HG03571 (cell line): ENCODE results near the gene LLGL1.

Source experiments
- ATAC-seq: cut with Tn5 transposase; IDR thresholded peaks from one replicate; pipeline ENCODE4 v1.9.1; 2021; ENCODE audit not compliant: unreplicated experiment

The LLGL1 gene

DNA sequence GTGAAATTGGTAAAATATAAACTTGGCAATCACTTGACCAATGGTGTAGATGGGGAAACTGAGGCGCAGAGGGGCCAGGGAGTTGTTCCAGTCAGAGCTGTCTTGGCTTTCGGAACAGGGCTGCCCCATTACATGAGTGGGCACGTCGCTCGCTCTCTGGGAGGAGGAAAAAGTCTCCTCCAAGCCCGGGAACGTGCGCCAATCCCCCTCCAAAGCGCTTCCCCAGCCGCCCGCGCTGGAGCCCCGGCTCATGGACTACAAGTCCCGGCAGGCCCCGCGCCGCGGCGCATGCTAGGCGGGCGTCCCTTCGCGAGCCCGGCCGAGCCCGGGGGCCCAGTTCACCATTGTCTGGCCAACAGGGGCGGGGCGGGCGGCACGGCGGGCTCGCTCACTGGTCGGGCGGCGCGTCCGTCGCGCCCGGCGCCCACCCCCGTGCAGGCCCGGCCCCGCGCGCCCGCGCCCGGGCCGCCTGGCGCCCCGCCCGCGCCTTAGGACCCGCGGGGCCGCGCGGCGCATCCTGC, at the start of gene LLGL1:
Gene LLGL1 (plus strand): TSS at position 515 of the 521 bp plus-strand sequence. CDS start 48 bp downstream, outside the sequence.
- ATAC-seq, result peak; percentile 75

DNA sequence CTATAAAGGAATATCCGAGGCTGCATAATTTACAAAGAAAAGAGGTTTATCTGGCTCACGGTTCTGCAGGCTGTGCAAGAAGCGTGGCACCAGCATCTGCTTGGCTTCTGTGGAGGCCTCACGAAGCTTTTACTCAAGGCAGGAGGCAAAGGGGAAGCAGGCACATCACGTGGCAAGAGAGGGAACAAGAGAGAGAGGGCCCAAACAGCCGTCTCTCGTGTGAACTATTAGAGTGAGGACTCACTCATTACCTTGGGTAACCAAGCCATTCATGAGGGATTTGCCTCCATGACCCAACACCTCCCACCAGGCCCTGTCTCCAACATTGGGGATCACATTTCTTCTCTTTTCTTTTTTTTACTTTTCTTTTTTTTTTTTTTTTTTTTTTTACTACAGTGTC, 49.3 kb upstream of the LLGL1 start:
- no peak for ATAC-seq

DNA sequence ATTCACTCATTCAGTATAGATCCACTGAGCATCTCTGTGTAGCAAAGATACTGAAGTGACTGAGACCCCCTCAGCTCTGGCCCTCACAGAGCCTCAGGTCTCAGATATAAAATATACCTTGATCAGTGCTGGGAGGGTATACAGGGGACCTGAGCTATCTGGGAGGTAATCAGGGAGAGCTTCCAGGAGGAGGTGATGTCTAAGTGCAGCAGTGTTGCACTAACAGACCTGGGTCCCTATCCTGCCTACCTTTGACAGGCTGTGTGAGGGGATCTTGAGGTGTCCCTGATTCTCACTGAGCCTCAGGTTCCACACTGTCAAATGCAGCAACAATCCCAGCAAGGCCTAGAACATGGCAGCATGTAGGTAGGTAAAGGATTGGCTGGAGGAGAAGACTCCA, 48.3 kb upstream of the LLGL1 start:
- no peak for ATAC-seq

DNA sequence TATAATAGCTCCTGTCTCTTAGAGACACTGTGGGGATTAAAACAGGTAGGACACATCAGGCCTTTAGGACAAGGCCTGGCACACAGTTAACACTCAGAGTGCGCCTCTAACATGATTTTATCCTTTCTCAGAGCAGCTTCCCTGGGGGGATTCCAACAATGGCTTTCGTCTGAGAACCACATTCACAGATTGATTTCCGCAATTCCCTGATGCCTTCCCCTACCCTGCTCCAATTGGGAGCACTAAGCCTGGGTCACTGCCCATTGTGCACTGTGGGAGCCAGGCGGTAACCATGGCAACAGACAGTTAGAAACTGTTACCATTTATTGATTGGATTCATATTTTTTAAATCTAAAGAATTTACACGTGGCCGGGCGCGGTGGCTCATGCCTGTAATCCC, 47.7 kb upstream of the LLGL1 start:
- no peak for ATAC-seq

DNA sequence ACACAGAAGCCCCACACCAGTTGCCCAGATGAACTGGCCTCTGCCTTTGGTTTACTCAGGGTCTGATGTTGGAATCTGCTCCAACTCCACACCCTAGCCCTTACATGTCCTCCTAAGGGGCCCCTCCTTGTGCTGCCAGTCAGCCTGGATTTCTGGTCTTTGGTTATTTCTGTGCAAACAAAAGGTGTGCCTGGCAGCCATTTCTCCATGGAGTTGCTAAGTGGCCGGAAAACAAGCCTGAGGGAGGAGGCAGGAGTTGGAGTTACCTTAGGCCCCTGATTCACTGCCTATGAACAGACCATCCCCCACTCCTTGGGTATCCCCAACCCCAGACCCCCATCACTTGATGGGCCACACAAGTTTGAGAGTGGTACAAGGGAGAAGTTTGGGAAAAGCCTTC, 46.2 kb upstream of the LLGL1 start:
- ATAC-seq, result no peak

DNA sequence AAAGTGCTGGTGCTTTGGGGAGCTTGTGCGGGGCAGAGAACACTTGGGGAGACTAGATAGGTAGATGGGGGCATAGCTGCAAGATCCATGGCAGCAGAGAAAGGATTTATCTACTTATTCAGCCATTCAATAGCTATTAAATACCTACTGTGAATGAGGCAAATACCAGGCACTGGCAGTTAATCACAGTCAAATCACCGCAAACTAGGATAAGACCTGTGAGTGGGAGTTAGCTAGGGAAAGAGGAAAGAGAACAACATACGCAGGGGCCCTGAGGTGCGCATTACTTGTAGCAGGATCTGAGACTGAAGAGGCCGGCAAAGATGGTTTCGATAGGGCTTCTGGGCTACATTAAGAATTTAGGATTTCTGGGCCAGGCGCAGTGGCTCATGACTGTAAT, 45.6 kb upstream of the LLGL1 start:
- ATAC-seq, result no peak

DNA sequence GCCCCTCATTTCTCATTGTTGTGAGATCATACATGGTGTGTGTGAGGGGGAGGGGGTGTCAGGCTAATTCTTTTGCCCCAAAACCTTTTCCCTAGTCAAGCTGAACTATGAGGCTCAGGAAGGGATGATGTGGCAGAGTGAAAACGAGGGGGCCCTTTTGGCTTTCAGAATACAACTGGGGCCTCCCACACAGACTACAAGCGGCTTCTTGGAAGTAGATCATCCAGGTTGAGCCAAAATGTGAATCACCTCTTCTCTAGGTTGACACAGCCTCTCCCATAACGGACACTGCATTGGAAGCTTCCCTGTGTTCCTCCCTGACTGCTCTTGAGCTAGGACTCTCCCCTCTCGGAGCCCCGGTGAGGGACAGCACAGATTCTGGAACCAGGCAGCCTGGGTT, 44.1 kb upstream of the LLGL1 start:
- no peak for ATAC-seq

DNA sequence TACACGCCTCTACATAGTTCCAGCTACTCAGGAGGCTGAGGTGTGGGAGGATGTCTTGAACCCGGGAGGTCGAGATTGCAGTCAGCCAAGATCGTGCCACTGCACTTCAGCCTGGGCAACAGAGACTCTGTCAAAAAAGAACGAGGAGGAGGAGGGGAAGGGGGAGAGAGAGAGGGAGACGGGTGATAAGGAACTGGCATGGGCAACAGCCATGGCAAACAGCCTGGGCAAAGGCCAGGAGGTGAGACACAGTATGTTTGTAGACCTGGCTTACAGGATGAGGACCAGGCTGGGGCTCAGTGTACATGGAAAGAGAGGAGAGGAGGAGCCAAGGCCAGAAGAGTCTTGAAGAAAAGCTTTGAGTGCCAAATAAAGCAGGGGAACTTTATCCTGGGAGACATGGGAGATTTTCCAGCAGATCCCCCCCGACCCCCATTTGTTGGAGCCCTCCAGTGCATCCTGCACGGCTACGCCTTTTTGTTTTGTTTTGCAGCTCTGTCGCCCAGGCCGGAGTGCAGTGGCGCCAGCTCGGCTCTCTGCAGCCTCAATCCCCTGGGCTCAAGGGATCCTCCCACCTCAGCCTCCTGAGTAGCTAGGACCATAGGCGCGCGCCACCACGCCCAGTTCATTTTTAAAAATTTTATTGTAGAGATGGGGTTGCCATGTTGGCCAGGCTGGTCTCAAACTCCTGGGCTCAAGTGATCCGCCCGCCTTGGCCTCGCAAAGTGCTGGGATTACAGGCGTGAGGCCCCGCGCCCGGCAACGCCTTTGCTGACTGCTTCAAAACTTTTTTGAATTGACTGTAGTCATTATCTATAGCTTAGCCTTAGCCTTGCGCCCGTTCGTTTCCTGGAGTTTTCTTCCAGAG, 43.1 kb upstream of the LLGL1 start:
- no peak for ATAC-seq

DNA sequence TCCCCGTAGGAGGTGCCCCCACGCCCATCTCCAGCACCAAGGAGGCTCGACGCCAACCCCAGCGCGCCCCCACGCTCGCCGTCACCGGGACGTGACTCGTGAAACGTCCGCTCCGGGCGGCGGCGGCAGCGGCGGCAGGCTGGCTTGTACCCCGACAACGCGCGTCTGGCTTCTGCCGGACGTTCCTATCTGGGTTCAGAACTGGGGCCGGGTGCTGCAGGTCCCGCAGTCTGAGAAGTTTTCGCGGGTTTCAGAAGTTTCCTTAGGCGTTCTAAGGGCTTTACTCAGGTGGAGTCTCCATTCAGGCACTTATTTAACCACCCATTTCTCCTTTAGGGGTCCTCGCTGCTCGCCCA, 42.5 kb upstream of the LLGL1 start:
- ATAC-seq, result peak; percentile 33

DNA sequence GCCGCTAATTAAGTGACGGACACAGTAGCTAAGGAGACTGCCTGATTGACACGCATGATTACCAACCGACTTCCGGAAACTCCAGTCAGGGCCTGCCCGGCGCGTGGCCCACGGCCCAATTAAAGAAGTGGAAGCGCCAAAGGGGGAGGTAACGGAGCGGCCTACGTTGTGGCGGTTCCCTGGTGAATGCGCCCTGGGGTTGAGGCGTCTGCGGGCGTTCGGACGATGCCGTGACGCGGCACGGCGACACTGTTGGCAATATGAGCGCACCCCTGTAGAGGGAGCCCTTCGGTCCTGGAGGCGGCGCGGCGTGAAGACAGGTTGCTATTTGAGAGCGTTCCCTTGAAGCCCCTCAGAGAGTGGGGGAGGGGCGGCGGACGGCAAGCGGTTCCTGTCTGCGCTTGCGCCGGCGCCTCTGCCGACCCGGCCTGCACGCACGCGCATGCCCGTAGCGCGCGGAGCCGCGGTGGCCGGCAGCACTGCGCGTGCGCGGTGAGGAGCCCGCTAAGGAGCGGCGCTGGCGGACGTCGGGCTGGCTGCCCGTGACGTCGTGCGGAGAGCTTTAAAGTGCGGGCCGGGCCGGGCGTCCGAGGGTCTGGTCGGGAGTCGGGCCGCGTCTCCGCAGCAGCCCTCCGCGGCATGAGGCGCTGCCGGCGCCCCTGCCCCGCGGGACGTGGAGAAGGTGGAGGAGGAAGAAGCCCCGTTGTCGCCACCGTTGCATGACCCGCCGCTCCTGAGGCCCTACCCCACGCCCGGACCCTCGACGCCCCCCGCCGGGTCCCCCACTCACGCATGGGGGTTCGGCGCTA, 41.9 kb upstream of the LLGL1 start, which contains the start of gene ALKBH5:
Gene ALKBH5 (plus strand): TSS at position 495 of the 809 bp plus-strand sequence. CDS start 416 bp downstream, outside the sequence.
- ATAC-seq, result peak; percentile 73

DNA sequence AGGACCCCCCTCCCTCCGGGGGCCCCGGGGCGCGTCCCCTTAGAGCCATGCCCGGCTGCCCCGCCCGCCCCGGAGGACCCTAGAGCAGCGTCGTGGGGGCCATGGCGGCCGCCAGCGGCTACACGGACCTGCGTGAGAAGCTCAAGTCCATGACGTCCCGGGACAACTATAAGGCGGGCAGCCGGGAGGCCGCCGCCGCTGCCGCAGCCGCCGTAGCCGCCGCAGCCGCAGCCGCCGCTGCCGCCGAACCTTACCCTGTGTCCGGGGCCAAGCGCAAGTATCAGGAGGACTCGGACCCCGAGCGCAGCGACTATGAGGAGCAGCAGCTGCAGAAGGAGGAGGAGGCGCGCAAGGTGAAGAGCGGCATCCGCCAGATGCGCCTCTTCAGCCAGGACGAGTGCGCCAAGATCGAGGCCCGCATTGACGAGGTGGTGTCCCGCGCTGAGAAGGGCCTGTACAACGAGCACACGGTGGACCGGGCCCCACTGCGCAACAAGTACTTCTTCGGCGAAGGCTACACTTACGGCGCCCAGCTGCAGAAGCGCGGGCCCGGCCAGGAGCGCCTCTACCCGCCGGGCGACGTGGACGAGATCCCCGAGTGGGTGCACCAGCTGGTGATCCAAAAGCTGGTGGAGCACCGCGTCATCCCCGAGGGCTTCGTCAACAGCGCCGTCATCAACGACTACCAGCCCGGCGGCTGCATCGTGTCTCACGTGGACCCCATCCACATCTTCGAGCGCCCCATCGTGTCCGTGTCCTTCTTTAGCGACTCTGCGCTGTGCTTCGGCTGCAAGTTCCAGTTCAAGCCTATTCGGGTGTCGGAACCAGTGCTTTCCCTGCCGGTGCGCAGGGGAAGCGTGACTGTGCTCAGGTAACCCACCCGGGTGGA, 41.0 kb upstream of the LLGL1 start:
- no peak for ATAC-seq

DNA sequence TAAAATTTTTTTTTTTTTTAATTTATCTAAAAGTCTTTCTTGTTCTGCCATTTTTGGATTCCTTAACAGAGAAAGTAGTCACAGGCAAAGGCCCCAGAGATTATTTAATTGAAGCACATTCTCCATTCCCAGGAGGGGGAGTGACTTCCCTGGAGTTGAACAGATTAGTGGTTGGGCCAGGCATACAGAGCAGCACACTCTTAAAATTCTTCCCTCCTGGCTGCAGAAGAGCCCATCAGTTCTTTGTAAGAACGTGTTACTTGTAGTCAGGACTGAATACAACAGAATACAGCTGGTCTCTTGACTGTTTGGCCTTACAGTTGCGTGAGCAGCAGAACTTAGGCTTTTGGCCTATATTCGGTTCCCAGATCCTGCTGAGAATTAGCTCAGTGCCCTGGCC, 40.0 kb upstream of the LLGL1 start:
- ATAC-seq, result no peak

DNA sequence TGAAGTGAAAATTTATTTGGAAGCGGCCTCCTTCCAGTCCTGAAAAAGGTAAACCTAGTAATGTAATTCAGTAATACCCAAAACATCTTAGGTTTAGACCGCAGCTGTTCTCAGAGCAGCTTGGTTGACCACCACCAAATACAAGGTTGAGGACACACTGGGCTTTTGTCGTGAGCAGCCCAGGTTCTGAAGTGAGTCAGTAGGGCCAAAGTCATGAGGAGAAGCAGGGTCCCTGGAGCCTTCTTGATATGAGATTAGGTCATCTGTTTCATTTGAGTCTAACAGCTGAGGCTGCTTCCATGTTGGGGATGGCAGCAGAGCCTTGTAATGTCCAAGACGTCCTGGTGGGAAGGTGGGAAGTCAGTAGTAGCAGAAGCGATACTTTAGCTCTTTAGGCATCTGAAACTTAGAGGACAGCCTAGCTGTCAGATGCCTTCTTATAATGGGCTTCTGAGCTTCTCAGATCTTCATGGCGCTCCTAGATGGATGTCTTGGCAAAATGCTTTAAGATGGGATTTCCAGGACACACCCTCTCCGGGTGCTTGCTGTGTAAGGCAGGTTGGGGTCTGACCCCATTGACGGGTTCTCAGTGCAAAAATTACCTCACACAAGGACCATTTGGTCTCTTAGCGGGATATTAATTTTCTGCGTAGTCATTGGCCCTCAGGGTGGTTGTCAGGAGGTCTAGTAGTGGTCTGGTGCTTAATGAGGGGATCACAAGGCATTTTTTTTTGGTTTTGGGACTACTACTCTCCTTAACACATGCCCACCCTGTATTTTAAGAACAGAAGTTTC, 39.4 kb upstream of the LLGL1 start:
- ATAC-seq, result no peak

DNA sequence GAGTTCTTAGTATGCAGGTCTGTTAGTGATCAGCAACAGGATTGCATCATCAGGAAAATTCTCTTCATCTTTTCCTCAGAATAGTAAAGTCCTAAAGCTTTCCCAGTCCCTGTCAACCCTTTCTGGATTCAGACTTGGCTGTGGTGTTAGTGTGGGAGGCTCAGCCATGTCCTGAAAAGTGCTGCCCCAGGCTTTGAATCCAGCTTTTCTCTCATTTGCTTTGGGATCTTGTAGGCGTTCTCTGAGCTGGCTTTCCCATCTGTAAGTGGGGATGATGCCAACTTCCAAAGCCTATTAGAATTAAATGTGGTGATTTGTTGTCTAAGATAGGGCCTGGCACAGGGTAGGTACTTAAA, 38.8 kb upstream of the LLGL1 start:
- ATAC-seq, result no peak

DNA sequence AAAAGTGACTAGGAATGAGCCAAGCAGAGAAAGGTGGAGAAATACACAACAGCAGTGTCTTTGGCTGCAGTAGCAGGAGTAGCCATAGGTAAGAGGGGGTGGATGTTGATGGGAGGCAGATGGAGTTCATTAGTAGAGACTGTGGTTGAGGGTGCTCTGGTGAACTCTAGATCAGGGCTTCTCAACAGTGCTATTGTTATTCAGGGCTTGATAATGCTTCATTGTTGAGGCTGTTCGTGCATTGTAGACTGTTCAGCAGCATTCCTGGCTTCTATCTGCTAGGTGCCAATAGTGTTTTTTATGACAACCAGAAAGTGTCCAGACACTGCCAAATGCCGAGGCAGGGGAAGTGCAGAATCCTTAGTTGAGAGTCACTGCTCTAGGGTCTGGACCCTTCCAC, 38.2 kb upstream of the LLGL1 start:
- no peak for ATAC-seq

DNA sequence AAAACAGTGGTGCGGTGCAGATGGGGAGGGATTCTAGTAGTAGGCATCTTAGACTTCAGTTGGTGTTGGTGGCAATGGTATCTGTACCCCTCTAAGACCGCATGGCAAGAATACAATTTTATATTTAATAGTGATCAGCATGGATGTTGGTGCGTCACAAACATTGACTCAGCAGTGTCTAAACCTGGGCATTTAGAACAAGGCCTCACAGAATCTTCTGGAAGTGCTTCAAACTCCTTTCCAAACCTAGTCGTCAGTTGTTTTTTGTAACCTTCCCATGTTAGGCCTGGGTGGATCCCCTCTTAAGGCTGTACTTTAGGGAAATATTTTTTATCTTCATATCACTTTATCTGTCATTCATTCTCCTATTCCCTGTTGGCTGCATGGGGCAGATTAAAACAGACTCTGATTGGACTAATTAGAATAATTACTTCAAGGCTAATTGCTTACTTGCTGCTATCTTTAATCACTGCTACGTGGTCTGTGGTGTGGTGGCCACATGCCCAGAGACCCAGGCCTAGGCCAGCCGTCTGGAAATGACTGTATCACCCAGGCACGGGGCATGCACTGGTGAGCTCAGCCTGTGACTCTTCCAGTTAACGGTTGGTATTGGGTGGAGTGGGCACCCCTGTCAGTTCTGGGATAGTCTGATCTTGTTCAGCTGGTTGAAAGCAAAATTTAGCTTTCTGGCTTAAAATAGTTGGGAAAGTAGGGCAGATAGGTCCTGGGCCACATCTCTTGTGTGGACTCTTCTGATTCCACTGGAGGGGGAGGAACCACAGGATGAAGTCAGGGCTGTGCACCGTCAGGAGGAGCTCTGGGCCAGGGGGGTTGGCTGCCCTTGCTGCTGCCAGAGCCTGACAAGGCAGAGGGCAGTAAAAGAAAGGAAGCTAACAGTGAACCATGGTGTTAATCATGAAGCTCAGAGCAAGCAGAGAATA, 37.3 kb upstream of the LLGL1 start:
- ATAC-seq, result no peak

DNA sequence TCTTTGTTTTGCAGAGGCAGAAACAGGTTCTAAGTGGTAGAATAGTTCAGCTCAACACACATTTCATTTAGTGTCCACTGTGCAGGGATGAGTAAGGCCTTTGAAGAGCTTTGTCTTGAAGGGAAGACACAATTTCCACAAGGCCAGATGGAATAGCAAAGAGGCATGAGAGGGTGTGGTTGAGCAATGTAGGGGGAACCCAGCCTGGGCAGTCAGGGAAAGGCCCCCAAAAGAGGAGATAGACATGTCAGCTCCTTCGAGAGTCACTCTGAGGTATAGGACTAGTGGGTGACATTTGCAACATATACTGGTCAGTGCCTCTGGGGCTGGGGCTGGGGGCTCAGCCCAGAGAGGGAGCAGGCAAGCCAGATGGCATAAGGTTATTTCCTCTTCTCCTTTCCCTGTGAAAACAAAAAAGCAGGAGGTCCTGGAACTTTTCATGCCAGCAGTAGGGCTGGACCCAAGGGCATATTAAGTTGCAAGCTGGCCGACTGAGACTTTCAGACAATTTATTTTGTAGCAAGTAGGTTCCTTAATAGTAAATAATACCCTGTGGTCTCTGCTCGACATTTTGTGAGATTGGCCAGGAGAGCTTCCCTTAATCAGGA, 34.7 kb upstream of the LLGL1 start:
- ATAC-seq, result no peak

DNA sequence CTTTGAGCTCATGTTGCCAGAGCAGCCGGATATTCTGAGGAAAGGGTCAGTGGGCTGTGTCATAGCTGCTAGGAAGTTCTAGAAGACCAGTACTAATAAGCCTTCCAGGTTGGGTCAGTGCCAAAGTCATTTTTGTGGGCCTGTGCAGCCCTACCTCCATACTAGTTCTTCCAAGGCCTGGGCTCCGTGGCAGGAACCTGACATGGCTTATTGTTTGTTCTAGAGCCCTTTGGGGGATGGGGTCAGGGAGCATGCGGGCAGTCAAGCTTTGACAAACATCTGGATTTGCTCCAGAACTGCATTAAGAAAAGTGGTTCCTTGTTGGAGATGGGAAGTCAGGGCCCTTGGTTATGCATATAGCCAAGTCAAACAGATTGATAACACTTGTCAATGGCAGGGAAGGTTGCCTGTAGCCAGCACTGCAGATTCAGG, 34.2 kb upstream of the LLGL1 start:
- ATAC-seq, result no peak

DNA sequence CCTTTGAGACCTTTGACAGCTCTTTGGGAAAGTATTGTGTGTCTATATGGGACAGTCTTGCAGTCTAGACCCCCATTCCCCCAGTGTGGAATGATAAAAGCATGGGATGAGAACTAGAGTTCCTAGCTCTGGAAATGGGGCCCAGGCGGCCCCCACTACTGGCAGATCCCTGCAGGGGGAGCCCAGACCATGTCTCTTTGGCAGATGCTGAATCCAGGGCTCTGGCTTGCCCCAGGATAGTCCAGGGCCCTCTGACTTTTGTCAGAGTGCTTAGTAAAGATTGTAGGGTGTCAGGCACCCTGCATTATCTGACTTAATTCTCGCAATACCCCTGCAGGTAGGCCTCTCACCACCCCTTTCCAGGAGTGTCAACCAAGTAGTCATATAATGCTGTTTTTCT, 33.5 kb upstream of the LLGL1 start:
- ATAC-seq, result no peak
